OCI-LY1 (cell line): ENCODE measurements around the gene SLC24A3.

Experiments
- H2AFZ ChIP-seq: fragments of 200-600 bp; sonication (generic), shearing (Covaris generic); 2 replicates; pipeline ENCODE4 v1.6.0; 2014; ENCODE audit warnings: antibody characterized with exemption, mild to moderate bottlenecking, low read length
- H3F3A ChIP-seq: fragments of 200-600 bp; sonication (generic), shearing (Covaris generic); 2 replicates; pipeline ENCODE4 v1.6.0; 2014; ENCODE audit warnings: mild to moderate bottlenecking, antibody characterized with exemption, low read length, moderate library complexity; ENCODE audit not compliant: insufficient read depth
- H3K27ac ChIP-seq: fragments of 200-600 bp; sonication (generic); 2 replicates; pipeline ENCODE4 v1.5.1; 2014; ENCODE audit warnings: low read length, mixed run types, mild to moderate bottlenecking, low read depth; ENCODE audit not compliant: poor library complexity, severe bottlenecking
- H3K27me3 ChIP-seq: fragments of 200-600 bp; sonication (generic); 2 replicates; pipeline ENCODE4 v1.6.0; 2014; ENCODE audit warnings: antibody characterized with exemption, mild to moderate bottlenecking, low read length, moderate library complexity; ENCODE audit not compliant: insufficient read depth
- H3K36me3 ChIP-seq: fragments of 200-600 bp; sonication (generic); 2 replicates; pipeline ENCODE4 v1.6.1; 2014; ENCODE audit warnings: mild to moderate bottlenecking, antibody characterized with exemption, low read length, moderate library complexity, mixed read lengths; ENCODE audit not compliant: insufficient read depth
- H3K4me1 ChIP-seq: fragments of 200-600 bp; sonication (generic); 2 replicates; pipeline ENCODE4 v1.5.1; 2014; ENCODE audit warnings: mild to moderate bottlenecking, low read length, moderate library complexity; ENCODE audit not compliant: insufficient read depth, severe bottlenecking
- H3K4me2 ChIP-seq: fragments of 200-600 bp; sonication (generic), shearing (Covaris generic); 2 replicates; pipeline ENCODE4 v1.6.1; 2014; ENCODE audit warnings: low read length
- H3K4me3 ChIP-seq: fragments of 200-600 bp; sonication (generic); 2 replicates; pipeline ENCODE4 v1.5.1; 2014; ENCODE audit warnings: low read length, low read depth, mild to moderate bottlenecking, mixed read lengths; ENCODE audit not compliant: poor library complexity, severe bottlenecking
- H3K79me2 ChIP-seq: fragments of 200-600 bp; shearing (Covaris generic); 2 replicates; pipeline ENCODE4 v1.6.1; 2016; ENCODE audit warnings: mixed run types, low read length, mixed read lengths; ENCODE audit not compliant: insufficient read depth
- H3K9ac ChIP-seq: fragments of 200-600 bp; sonication (generic), shearing (Covaris generic); 2 replicates; pipeline ENCODE4 v1.6.1; 2014; ENCODE audit warnings: mild to moderate bottlenecking, low read length, mixed read lengths
- H3K9me2 ChIP-seq: fragments of 200-600 bp; sonication (generic), shearing (Covaris generic); 2 replicates; pipeline ENCODE4 v1.6.1; 2014; ENCODE audit warnings: low read depth, mild to moderate bottlenecking, low read length, mixed read lengths
- H3K9me3 ChIP-seq: fragments of 200-600 bp; shearing (Covaris generic); 2 replicates; pipeline ENCODE4 v1.6.1; 2014; ENCODE audit warnings: low read length, mixed read lengths
- H4K20me1 ChIP-seq: fragments of 200-600 bp; sonication (generic), shearing (Covaris generic); 2 replicates; pipeline ENCODE4 v1.6.0; 2016; ENCODE audit warnings: mild to moderate bottlenecking, low read length; ENCODE audit not compliant: insufficient read depth
- EZH2 ChIP-seq: fragments of 200-600 bp; sonication (generic), shearing (Covaris generic); IDR thresholded peaks from 2 replicates; pipeline ENCODE4 v1.8.0; 2017; ENCODE audit warnings: borderline replicate concordance, mixed run types, mild to moderate bottlenecking, antibody characterized with exemption, low read length, moderate library complexity, mixed read lengths
- TF ChIP-seq, protein P1 (sequence below): fragments of 200-600 bp; sonication (generic), shearing (Covaris generic); IDR thresholded peaks from 2 replicates; pipeline ENCODE4 v1.5.1; 2017; ENCODE audit warnings: mild to moderate bottlenecking, antibody characterized with exemption, low read length, moderate library complexity, mixed read lengths

SLC24A3 gene

DNA sequence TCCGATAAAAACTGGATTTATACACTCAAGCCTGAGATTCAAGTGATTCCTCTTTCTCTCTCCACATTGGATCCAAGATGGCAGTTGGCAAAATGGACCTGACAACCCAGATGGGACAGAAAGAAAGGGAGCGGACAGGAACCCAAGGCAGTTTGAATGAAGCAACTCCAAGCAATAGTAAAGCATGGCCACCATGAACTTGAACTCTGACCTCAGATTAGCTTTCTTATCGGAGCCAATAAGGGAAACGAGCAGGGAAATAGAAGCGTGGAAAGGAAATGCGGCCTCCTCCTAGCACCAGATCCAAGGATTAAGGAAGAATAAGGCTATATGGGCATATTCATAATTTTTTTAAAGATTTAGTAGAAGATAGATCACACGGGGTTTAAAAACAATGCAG is 332.2 kb downstream of the SLC24A3 start:
- Histone ChIP-seq H3K36me3 (no peaks in the 10 kb centered on the region), H3K27me3 (no peaks in the 10 kb centered on the region), H3F3A (no peaks in the 10 kb centered on the region), H2AFZ (no peak overlapping the region), H3K4me2 (no peak overlapping the region), H3K79me2 (no peaks in the 10 kb centered on the region), H3K9me2 (no peaks in the 10 kb centered on the region), H3K4me3 (no peak overlapping the region), H3K4me1 (no peaks in the 10 kb centered on the region), H3K9ac (no peak overlapping the region), H3K9me3 (no peaks in the 10 kb centered on the region), H3K27ac (no peak overlapping the region), H4K20me1 (no peaks in the 10 kb centered on the region)
- TF ChIP-seq, protein P1, sequence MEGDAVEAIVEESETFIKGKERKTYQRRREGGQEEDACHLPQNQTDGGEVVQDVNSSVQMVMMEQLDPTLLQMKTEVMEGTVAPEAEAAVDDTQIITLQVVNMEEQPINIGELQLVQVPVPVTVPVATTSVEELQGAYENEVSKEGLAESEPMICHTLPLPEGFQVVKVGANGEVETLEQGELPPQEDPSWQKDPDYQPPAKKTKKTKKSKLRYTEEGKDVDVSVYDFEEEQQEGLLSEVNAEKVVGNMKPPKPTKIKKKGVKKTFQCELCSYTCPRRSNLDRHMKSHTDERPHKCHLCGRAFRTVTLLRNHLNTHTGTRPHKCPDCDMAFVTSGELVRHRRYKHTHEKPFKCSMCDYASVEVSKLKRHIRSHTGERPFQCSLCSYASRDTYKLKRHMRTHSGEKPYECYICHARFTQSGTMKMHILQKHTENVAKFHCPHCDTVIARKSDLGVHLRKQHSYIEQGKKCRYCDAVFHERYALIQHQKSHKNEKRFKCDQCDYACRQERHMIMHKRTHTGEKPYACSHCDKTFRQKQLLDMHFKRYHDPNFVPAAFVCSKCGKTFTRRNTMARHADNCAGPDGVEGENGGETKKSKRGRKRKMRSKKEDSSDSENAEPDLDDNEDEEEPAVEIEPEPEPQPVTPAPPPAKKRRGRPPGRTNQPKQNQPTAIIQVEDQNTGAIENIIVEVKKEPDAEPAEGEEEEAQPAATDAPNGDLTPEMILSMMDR = no peak
- no peak for TF ChIP-seq EZH2

DNA sequence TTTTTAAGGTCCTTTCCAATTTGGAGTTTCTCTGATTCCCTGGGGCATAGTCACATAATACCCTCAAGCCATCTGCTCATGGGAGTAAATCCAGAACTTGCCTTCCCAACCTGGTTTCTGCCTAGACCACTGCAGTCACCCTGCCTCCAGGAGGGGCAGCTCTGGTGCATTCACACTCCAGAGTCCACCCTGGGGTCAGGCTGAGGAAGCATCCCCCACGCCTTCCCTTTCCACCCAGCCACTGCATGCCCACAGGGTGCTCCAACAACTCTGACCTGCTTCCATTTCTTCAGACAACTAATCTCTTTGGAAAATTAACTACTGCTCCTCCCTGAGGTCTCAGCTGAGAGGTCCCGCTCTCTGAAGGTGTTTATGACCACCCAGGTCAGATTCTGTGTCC is 334.2 kb downstream of the SLC24A3 start:
- H3K27ac ChIP-seq = no peak overlapping the region
- no peaks in the 10 kb centered on the region for H3K27me3 ChIP-seq
- TF ChIP-seq, protein P1 = no peak
- no peak for TF ChIP-seq EZH2
- no peaks in the 10 kb centered on the region for H3F3A ChIP-seq
- H3K4me1 ChIP-seq = no peaks in the 10 kb centered on the region
- no peaks in the 10 kb centered on the region for H3K9me3 ChIP-seq
- no peak overlapping the region for H3K9ac ChIP-seq
- no peak overlapping the region for H3K4me2 ChIP-seq
- no peak overlapping the region for H3K4me3 ChIP-seq
- no peaks in the 10 kb centered on the region for H4K20me1 ChIP-seq
- H3K36me3 ChIP-seq = no peaks in the 10 kb centered on the region
- no peaks in the 10 kb centered on the region for H3K79me2 ChIP-seq
- H3K9me2 ChIP-seq = no peaks in the 10 kb centered on the region
- H2AFZ ChIP-seq = no peak overlapping the region

DNA sequence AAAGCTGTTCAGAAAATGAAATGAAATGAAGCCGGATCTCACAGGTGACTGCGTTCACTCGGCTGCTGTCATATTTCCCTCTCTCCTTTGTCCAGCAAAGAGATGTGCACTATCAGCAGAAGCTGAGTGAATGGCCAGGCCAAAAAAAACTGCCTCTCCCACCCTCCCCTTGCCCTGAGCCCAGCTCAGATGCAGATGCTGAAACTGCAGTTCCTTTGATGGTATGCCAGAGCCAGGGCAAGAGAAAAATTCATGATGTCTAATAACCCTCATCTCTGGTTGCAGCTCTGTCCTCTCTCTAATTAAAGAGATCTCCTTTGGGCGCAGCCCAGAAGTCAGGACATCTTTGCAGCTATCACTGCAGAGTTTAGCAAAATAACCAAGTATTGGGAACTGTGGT is 335.1 kb downstream of the SLC24A3 start:
- Histone ChIP-seq H3K27me3 (no peaks in the 10 kb centered on the region), H4K20me1 (no peaks in the 10 kb centered on the region), H3K9me3 (no peaks in the 10 kb centered on the region), H3K4me1 (no peaks in the 10 kb centered on the region), H3F3A (no peaks in the 10 kb centered on the region), H2AFZ (no peak overlapping the region), H3K36me3 (no peaks in the 10 kb centered on the region), H3K9ac (no peak overlapping the region), H3K9me2 (no peaks in the 10 kb centered on the region), H3K4me3 (no peak overlapping the region), H3K4me2 (no peak overlapping the region), H3K27ac (no peak overlapping the region), H3K79me2 (no peaks in the 10 kb centered on the region)
- no peak for TF ChIP-seq EZH2

DNA sequence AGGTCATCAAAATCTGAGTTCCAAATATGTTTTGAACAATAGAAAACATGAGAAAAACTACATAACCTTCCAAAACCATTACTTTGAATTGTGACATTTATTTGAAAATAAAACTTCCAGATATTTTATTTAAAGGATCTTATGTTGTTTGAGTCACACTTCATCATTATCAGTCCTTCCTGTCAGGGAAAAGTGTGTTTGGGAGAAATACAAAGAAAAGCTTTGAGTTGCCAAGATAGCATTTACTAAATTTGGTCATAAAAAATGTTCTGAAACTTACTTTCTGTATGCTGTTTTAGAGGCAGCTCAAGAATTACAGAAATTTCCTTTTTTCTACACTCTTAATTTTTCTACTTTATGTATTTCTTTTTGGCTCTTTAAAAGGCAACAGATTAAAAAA is 337.5 kb downstream of the SLC24A3 start:
- Histone ChIP-seq H4K20me1 (no peaks in the 10 kb centered on the region), H3K9me3 (no peaks in the 10 kb centered on the region), H3K4me3 (no peak overlapping the region), H2AFZ (no peak overlapping the region), H3K4me1 (no peaks in the 10 kb centered on the region), H3K4me2 (no peak overlapping the region), H3K9ac (no peak overlapping the region), H3K27me3 (no peaks in the 10 kb centered on the region), H3K27ac (no peak overlapping the region), H3K9me2 (no peaks in the 10 kb centered on the region), H3F3A (no peaks in the 10 kb centered on the region), H3K79me2 (no peaks in the 10 kb centered on the region), H3K36me3 (no peaks in the 10 kb centered on the region)
- TF ChIP-seq, protein P1 = no peak
- TF ChIP-seq EZH2 = no peak
